Testis (tissue), 2 donors: ENCODE results near the gene RASSF10.

Experiments used
- POLR2A ChIP-seq: fragments of 450-650 bp; IDR thresholded peaks from one replicate; pipeline ENCODE4 v1.6.1; 2017; ENCODE audit warnings: antibody characterized with exemption, mild to moderate bottlenecking, moderate library complexity
- TF ChIP-seq, protein P1 (sequence below), 3 experiments: fragments of 450-650 bp in 2 of 3; fragments of 200-600 bp in 1 of 3; sonication (generic) in 1 of 3; IDR thresholded peaks; one replicate each; pipeline ENCODE4 v1.5.1; 2016 to 2019; ENCODE audit warnings: antibody characterized with exemption in 3 of 3, mild to moderate bottlenecking in 2 of 3, moderate library complexity in 1 of 3

DNA sequence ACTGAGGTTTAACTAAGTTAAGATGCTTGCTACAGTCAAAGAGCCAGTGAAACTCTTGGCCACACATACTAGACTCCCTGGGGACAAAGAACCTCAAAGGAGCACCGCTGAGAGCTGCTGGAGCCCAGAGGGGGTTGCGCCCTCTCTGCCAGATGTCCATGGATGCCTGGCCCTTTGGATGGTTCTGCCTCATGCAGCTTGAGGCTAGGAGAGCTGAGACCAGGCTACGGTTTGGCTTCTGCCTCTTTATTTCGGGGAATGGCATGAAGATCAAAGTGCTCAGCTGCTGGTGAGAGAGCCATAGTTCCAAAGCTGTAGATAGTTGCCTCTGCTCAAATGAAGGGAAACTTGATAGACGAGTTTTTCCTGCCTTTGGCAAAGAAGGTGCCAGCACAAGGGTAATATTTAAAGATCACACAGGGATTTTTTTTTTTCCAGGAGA is 43.0 kb downstream of the RASSF10 start:
- TF ChIP-seq, protein P1, sequence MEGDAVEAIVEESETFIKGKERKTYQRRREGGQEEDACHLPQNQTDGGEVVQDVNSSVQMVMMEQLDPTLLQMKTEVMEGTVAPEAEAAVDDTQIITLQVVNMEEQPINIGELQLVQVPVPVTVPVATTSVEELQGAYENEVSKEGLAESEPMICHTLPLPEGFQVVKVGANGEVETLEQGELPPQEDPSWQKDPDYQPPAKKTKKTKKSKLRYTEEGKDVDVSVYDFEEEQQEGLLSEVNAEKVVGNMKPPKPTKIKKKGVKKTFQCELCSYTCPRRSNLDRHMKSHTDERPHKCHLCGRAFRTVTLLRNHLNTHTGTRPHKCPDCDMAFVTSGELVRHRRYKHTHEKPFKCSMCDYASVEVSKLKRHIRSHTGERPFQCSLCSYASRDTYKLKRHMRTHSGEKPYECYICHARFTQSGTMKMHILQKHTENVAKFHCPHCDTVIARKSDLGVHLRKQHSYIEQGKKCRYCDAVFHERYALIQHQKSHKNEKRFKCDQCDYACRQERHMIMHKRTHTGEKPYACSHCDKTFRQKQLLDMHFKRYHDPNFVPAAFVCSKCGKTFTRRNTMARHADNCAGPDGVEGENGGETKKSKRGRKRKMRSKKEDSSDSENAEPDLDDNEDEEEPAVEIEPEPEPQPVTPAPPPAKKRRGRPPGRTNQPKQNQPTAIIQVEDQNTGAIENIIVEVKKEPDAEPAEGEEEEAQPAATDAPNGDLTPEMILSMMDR (IDR thresholded peaks at IDR 0.05): no peak
- no peak for TF ChIP-seq POLR2A
